SU-DHL-6 (cell line): Measurements from ENCODE around the gene NMT1.

Experiments
- H2AFZ ChIP-seq: fragments of 200-600 bp; sonication (generic); 2 replicates; pipeline ENCODE4 v1.6.1; 2014; ENCODE audit warnings: low read depth, mild to moderate bottlenecking, moderate library complexity, mixed read lengths, antibody characterized with exemption, low read length; ENCODE audit not compliant: severe bottlenecking
- H3F3A ChIP-seq: fragments of 200-600 bp; shearing (Covaris generic); 2 replicates; pipeline ENCODE4 v1.6.0; 2016; ENCODE audit warnings: antibody characterized with exemption, mild to moderate bottlenecking; ENCODE audit not compliant: insufficient read depth
- H3K27ac ChIP-seq: fragments of 200-600 bp; sonication (generic); 2 replicates; pipeline ENCODE4 v1.5.1; 2016; ENCODE audit warnings: low read depth, mild to moderate bottlenecking, low read length, moderate library complexity, mixed read lengths
- H3K27me3 ChIP-seq: fragments of 200-600 bp; sonication (generic), shearing (Covaris generic); 2 replicates; pipeline ENCODE4 v1.6.0; 2014; ENCODE audit warnings: mild to moderate bottlenecking, low read length
- H3K36me3 ChIP-seq: fragments of 200-600 bp; sonication (generic); 2 replicates; pipeline ENCODE4 v1.6.1; 2014; ENCODE audit warnings: mild to moderate bottlenecking, low read length, mixed read lengths
- H3K4me2 ChIP-seq: fragments of 300-600, 200-600 bp; shearing (Covaris generic), sonication (generic); 2 replicates; pipeline ENCODE4 v1.6.0; 2014; ENCODE audit warnings: low read length, low read depth, mild to moderate bottlenecking; ENCODE audit not compliant: poor library complexity, severe bottlenecking
- H3K4me3 ChIP-seq: fragments of 200-600 bp; sonication (generic); 2 replicates; pipeline ENCODE4 v1.5.1; 2014; ENCODE audit warnings: antibody characterized with exemption, low read length, mild to moderate bottlenecking, mixed read lengths; ENCODE audit not compliant: insufficient read depth, poor library complexity, severe bottlenecking
- H3K79me2 ChIP-seq: fragments of 200-600 bp; sonication (generic); 2 replicates; pipeline ENCODE4 v1.6.1; 2014; ENCODE audit warnings: mild to moderate bottlenecking, low read length, moderate library complexity; ENCODE audit not compliant: insufficient read depth
- H3K9ac ChIP-seq: fragments of 200-600 bp; sonication (generic); 2 replicates; pipeline ENCODE4 v1.7.0; 2014; ENCODE audit warnings: mild to moderate bottlenecking, low read length
- H3K9me2 ChIP-seq: fragments of 200-600 bp; sonication (generic); replicated peaks from 2 replicates; pipeline ENCODE4 v1.6.1; 2014; ENCODE audit warnings: low read length; ENCODE audit not compliant: insufficient read depth
- H3K9me3 ChIP-seq: fragments of 200-600 bp; sonication (generic); 2 replicates; pipeline ENCODE4 v1.6.1; 2014; ENCODE audit warnings: low read length, mixed read lengths; ENCODE audit not compliant: insufficient read depth
- H4K20me1 ChIP-seq: fragments of 200-600 bp; sonication (generic); 2 replicates; pipeline ENCODE4 v1.6.1; 2014; ENCODE audit warnings: low read depth, mild to moderate bottlenecking, antibody characterized with exemption, low read length, moderate library complexity, mixed read lengths
- CTCF ChIP-seq: fragments of 200-600 bp; sonication (generic); IDR thresholded peaks from one replicate; pipeline ENCODE4 v1.5.1; 2017; ENCODE audit warnings: antibody characterized with exemption, mild to moderate bottlenecking, low read length, moderate library complexity; ENCODE audit not compliant: insufficient read depth, poor library complexity, severe bottlenecking
- EZH2phosphoT487 ChIP-seq: fragments of 200-600 bp; sonication (generic), shearing (Covaris generic); conservative IDR thresholded peaks from 2 replicates; pipeline ENCODE4 v1.6.1; 2018; ENCODE audit warnings: mild to moderate bottlenecking, antibody characterized with exemption, low read length, moderate library complexity, mixed read lengths

Gene NMT1

GRCh38 chr17:45052052-45052772, 8.9 kb upstream of the NMT1 start:
- Histone ChIP-seq H3K27ac (peak overlapping the region; percentile 91), H3K79me2 (peaks cover 35% of the 10 kb centered on the region), H3F3A (peaks cover 22% of the 10 kb centered on the region), H3K36me3 (no peaks in the 10 kb centered on the region), H3K9me3 (no peaks in the 10 kb centered on the region), H3K9me2 (no peaks in the 10 kb centered on the region), H2AFZ (no peak overlapping the region), H4K20me1 (no peaks in the 10 kb centered on the region), H3K9ac (peak overlapping the region; percentile 89), H3K4me2 (peak overlapping the region; percentile 98), H3K4me3 (peak overlapping the region; percentile 82), H3K27me3 (no peaks in the 10 kb centered on the region)
- TF ChIP-seq CTCF, result no peak
- TF ChIP-seq EZH2phosphoT487, result no peak

GRCh38 chr17:45060382-45060796, 728 bp upstream of the NMT1 start:
- peaks cover 57% of the 10 kb centered on the region for H3K79me2 ChIP-seq

GRCh38 chr17:45061606-45062205, 589 bp downstream of the NMT1 start:
- peak overlapping the region; percentile 71 for H3K27ac ChIP-seq
- H2AFZ ChIP-seq, result peak overlapping the region; percentile 50

More at GRCh38 chr17:45060382-45060796, 728 bp upstream of the NMT1 start:
- Histone ChIP-seq H3K27ac (peak overlapping the region; percentile 70), H3K9me3 (no peaks in the 10 kb centered on the region), H3K4me3 (peak overlapping the region; percentile 100), H3K36me3 (no peaks in the 10 kb centered on the region), H3K27me3 (no peaks in the 10 kb centered on the region), H3K9me2 (no peaks in the 10 kb centered on the region), H3K4me2 (peak overlapping the region; percentile 73), H2AFZ (peak overlapping the region; percentile 72), H3F3A (no peaks in the 10 kb centered on the region), H3K9ac (peak overlapping the region; percentile 96), H4K20me1 (peaks cover 3% of the 10 kb centered on the region; the same call in 1 of the 2 replicates)
- TF ChIP-seq EZH2phosphoT487 (no peak), CTCF (no peak)

More at GRCh38 chr17:45061606-45062205, 589 bp downstream of the NMT1 start:
- Histone ChIP-seq H3K79me2 (peaks cover 70% of the 10 kb centered on the region), H3K9ac (peak overlapping the region; percentile 96), H3K9me3 (no peaks in the 10 kb centered on the region), H3K4me3 (peak overlapping the region; percentile 90), H3K36me3 (no peaks in the 10 kb centered on the region), H3K9me2 (no peaks in the 10 kb centered on the region), H3F3A (no peaks in the 10 kb centered on the region), H3K27me3 (no peaks in the 10 kb centered on the region), H3K4me2 (peak overlapping the region; percentile 99), H4K20me1 (peaks cover 3% of the 10 kb centered on the region; the same call in 1 of the 2 replicates)
- TF ChIP-seq EZH2phosphoT487 (no peak), CTCF (no peak)
